ENCODE results near the gene TOX2.

Gene TOX2

GRCh38 chr20:43914311-43915210 is at the start of gene TOX2:
Gene TOX2, plus strand, starts transcription at chr20:43914852. Its CDS starts 40 bp downstream, at chr20:43914892.
- FAIRE-seq = no peak
- DNase-seq (ENCODE audit: low spot score) = no peak

- no peak for FAIRE-seq
Measured at GRCh38 chr20:43868091-43868490, 46.6 kb upstream of the TOX2 start.

GRCh38 chr20:43870484-43870883 is 44.2 kb upstream of the TOX2 start:
- no peak for DNase-seq (ENCODE audit: low spot score)

More at GRCh38 chr20:43868091-43868490, 46.6 kb upstream of the TOX2 start:
- DNase-seq (ENCODE audit: low spot score) = no peak

GRCh38 chr20:43878776-43879175 is 35.9 kb upstream of the TOX2 start:
- no peak for FAIRE-seq
- no peak for DNase-seq (ENCODE audit: low spot score)

More at GRCh38 chr20:43870484-43870883, 44.2 kb upstream of the TOX2 start:
- FAIRE-seq = no peak

- DNase-seq (ENCODE audit: low spot score) (no peak), FAIRE-seq (no peak)
Measured at GRCh38 chr20:43893930-43894329, 20.7 kb upstream of the TOX2 start.

- DNase-seq (ENCODE audit: low spot score) = no peak
- no peak for FAIRE-seq
Measured at GRCh38 chr20:43894491-43894890, 20.2 kb upstream of the TOX2 start.

- FAIRE-seq (no peak), DNase-seq (ENCODE audit: low spot score) (no peak)
Measured at GRCh38 chr20:43895235-43895634, 19.4 kb upstream of the TOX2 start.

- no peak for FAIRE-seq
- DNase-seq (ENCODE audit: low spot score) = no peak
Measured at GRCh38 chr20:43899274-43900120, 15.2 kb upstream of the TOX2 start.

- FAIRE-seq = no peak
- DNase-seq (ENCODE audit: low spot score) = no peak
Measured at GRCh38 chr20:43900121-43900466, 14.6 kb upstream of the TOX2 start.

- DNase-seq (ENCODE audit: low spot score) (no peak), FAIRE-seq (no peak)
Measured at GRCh38 chr20:43900496-43900895, 14.2 kb upstream of the TOX2 start.

- DNase-seq (ENCODE audit: low spot score) = no peak
Measured at GRCh38 chr20:43901296-43901695, 13.4 kb upstream of the TOX2 start.

GRCh38 chr20:43903953-43904826 is 10.5 kb upstream of the TOX2 start:
- FAIRE-seq = no peak
- DNase-seq (ENCODE audit: low spot score) = no peak

More at GRCh38 chr20:43901296-43901695, 13.4 kb upstream of the TOX2 start:
- FAIRE-seq = no peak

GRCh38 chr20:43904827-43905177 is 9.8 kb upstream of the TOX2 start:
- FAIRE-seq = no peak
- DNase-seq (ENCODE audit: low spot score) = no peak

- DNase-seq (ENCODE audit: low spot score) (no peak), FAIRE-seq (no peak)
Measured at GRCh38 chr20:43906505-43907034, 8.1 kb upstream of the TOX2 start.

- DNase-seq (ENCODE audit: low spot score) (no peak), FAIRE-seq (no peak)
Measured at GRCh38 chr20:43909211-43909610, 5.4 kb upstream of the TOX2 start.

GRCh38 chr20:43909720-43910119 is 4.9 kb upstream of the TOX2 start:
- no peak for FAIRE-seq
- no peak for DNase-seq (ENCODE audit: low spot score)

- DNase-seq (ENCODE audit: low spot score) (no peak), FAIRE-seq (no peak)
Measured at GRCh38 chr20:43910564-43910963, 4.1 kb upstream of the TOX2 start.

GRCh38 chr20:43911066-43911465 is 3.6 kb upstream of the TOX2 start:
- no peak for FAIRE-seq
- no peak for DNase-seq (ENCODE audit: low spot score)

- FAIRE-seq (no peak), DNase-seq (ENCODE audit: low spot score) (no peak)
Measured at GRCh38 chr20:43913291-43914025, 1.2 kb upstream of the TOX2 start.
